NCI-H128 (cell line): ENCODE data around the gene MYMK.

Experiments used
- DNase-seq: peaks from one replicate; lab custom pipeline; 2025; ENCODE audit not compliant: unreplicated experiment; lab: John Stamatoyannopoulos, UW

The MYMK gene

GRCh38 chr9:133536080-133536479 lies 11.3 kb upstream of the MYMK start:
- no peak for DNase-seq

DNA sequence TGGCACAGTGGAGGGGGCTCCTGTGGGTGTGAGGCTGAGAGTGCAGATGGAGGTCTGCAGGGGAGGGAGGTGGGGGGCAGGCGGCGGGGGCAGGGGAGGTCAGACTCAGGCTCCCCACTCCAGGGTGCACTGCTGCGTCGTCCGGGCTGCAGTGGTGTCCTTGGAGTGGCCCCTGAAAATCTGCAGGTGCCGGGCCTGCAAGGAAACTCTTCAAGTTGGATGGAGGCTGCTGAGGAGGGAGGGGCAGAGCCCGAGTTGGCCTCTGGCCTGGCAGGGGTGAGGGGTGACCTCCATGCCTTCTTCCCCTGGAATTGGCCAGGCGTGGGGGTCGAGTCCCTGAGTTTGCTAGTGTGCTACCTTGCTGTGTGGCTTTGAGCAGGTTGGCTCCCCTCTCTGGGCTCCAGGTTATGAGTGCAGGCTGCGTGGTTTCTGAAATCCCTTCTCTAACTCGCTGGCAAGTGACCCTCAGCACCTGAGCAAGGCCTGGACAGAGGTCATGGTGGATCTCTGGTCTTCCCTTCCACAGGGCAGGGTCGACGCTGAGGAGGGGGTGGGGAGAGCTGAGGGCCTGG lies 10.6 kb upstream of the MYMK start:
- DNase-seq = no peak

DNA sequence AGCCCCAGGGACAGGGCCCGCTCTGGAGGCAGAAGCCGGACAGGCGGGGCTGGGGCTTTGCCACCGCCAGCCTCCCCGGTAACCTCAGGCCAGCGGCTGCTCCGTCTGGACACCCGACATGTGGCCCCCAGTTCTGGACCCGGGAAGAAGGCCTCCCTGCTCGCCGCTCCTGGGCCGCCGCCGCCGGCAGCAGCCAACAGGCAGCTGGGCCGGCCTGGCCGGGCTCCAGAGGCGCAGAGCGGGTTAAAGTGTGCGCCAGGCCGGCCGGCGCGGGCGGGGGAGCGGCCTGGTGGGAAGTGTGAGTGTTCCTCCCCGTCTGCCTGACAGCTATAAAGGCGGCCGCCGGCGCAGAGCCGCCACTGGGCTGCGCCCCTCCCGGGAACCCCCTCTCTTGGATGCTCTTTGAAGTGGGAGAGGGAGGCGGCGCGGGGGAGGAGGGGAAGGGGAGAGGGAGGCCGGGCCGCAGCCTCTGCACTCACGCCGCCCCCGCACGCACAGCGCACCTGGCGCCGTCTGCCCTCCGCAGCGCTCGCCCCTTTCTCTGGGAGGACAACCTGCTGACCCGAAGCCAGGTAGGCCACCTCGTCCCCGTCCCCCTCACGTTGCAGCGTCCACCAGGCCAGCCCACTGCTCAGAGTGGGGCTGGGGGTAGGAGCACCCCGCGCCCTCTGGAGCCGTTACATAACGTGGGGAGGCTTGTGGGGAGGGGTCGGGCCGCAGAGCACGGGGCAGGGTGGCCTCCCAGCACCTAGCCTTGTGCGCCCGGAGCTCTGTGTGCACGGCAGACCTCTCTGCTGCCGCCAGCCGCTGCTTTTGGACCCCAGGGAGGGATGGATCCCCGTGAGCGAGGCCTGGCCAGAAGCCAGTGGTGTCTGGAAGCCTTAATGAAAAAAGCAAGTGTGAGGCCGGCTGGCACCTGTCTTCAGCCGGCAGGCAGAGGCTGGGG lies 9.9 kb upstream of the MYMK start, which contains the start of gene ADAMTSL2:
TSS of gene ADAMTSL2 (plus strand) at position 359 of the 946 bp plus-strand sequence. CDS start 2,009 bp downstream, outside the sequence.
- DNase-seq = peak; percentile 44

- no peak for DNase-seq
These were observed 9.1 kb upstream of the MYMK start for GRCh38 chr9:133533857-133534256.

DNA sequence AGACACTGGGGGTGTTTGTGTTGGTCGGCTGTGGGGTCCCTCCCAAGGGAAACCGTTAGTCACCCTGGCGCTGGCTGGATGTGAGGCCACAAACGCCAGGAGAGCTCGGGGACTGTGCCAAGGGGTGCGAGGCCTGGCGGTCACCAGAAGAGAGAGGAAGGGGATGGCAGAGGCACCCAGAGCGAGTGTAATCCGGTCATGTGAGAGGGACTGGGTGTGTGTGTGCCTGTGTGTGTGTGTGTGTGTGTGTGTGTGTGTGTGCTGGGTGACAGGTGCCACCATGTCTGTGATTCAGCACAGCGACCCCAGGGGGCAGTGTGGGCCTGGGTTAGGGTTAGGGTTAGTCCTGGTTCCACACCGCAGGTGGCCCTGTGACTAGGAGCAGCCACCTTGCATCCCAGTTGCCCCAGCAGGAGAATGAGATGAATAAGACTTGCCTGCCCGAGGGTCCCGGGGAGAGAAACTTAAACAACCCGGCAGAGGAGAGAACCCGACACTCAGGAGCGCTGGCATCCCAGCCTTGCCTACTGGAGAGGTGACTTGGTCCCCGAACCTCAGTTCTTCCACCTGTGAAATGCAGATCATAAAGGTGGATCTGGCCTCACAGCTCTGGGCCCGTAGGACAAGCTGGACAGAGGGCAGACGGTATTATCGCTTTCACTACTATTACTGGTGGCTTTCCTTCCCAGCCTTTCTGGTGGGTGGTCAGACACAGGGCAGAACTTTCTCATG lies 8.3 kb upstream of the MYMK start:
- peak; percentile 13 for DNase-seq

- DNase-seq = no peak
These were observed 6.5 kb upstream of the MYMK start for GRCh38 chr9:133531293-133531692.

- no peak for DNase-seq
These were observed 5.1 kb upstream of the MYMK start for GRCh38 chr9:133529874-133530273.

- DNase-seq = no peak
These were observed 4.7 kb upstream of the MYMK start for GRCh38 chr9:133529457-133529856.

DNA sequence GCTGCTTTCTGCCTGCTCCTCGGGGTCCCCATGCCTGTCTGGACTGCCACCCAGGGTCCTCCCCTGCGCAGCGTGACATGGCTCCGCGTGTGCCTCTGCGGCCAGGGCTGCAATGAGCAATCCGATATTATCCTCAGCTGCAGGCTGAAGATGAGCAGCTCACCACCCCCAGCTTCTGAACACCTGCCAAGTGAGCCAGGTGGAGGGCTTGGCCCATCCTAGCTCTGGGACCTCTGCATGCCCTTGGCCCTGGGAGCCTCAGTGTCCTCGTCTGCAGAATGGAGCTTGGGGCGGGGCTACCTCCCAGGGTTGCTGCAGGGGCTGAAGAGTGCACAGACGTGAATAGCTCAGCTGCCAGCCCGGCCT lies 4.1 kb upstream of the MYMK start:
- DNase-seq = no peak

DNA sequence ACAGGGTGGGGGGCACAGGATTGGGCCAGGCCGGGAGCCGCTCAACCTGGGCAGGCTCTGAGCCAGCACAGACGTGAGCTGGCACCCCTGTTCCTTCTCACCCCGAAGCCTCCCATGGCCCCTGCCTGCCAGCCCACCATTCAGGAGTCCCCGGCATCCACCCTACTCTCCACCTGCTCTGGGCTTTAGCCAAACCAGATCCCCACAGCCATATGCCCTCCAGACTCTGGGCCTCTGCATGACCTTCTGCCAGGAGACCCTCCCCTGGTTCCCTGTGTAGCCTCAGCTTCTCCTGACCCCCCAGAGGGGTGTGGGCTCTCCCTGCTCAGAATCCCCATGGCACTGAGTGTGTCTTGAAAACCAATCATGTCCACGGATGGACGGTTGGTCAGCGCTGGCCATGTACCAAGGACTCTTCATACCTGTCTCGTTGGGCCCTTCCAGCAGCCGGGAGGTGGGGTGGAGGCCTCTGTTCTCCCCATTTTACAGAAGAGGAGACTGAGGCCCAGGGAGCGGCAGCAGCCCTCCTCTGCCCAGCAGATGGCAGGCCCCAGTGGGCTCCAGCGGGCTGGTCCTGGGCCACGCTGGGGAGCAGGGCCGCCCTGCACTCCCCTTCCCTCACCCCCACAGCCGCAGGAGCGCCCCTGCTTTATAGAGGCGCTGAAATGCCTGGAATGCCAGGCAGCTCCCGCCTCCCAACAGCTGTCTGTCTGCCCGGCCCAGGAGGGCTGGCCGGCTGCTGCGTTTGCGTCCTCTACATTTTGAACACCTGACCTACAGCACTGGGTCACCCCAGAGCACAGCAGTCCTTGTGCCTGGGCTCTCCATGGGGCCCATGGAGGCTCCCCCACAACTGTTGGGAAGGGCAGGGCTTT lies 3.5 kb upstream of the MYMK start:
- DNase-seq = no peak

DNA sequence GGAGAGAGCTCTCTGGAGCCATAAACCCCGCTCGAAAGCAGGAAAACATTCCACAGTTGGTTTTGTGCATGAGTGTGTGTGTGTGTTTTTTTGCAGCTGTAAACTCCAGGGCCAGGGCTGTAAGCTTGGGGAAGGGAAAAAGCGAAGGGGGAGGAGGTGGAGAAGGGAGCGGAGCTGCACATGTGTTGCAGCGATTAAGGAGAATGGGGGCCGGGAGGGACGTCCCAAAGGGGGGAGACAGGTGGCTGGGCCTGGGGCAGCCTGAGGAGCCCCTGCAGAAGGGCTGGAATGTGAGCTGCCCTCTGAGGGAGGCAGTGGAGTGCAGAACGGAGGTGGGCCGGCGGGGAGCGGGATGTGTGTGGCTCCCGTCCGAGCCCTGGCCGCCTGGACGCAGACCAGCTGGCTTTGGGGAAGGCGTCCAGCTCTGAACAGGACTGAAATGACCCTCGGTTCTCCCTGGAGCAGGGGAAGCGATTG lies 2.7 kb upstream of the MYMK start:
- no peak for DNase-seq

DNA sequence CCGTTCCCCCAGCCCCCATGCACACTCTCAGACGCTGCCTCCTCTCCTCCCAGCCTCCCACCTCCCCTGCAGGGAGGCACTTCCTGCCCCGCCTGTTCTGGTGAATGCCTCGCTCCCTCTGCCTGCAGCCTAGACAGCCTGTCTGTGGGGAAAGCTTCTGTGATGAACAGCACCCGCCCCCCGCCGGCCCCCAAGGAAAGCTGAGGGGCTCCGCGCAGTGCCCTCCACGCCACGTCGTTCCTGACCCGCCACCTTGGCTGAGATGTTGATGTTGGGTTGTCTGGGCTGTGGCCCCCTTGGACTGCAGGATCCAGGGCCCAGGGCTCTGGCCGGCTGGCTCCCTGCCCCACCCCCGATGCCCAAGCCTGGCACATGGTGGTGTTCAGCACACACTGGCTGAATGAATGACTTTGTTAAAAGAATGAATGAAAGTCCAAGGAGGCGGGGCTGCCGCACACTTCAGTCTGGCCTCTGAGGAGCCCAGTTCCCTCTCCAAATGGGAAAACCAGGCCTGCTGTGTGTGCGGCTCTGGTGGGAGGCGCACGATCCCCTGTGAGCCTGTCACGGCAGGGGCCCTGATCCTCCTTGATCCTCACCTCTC lies 2.1 kb upstream of the MYMK start:
- DNase-seq = no peak

DNA sequence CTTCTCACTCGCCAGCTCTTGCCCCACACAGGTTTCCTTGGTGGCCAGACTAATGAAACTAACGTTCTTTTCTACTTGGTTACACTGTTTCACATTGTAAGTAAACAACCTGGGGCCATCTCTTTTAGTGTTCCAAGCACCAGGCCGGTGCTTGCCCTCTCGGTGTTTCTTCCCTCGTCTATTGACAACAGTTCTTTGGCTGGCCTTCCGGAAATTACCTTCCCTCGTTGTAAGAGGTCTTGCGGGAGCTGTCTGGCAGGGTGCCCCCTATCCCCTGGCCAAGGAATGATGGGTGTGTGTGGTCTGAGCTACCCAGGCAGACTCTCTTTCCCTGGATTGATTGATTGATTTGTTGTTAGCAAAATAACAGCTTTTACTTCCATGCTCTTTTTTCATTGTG lies 918 bp upstream of the MYMK start:
- DNase-seq = no peak

DNA sequence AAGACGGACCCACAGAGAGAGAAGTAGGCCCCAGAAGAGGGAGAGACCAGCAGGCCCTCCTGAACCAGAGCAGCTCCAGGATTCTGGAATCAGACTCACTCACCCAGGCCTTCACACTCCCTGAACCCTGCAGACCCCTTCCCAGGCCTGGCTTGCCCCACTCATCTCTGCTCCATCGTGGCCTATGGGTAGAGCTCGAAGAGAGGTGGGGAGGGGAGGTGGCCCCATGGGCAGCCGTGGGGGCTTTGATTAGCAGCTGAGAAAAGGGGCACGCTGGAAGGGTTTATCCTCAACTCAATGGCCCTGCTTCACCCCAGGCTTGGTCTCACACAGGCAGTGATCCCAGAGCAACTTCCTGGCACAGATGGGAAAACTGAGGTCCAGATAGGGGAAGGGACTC lies 613 bp downstream of the MYMK start:
- no peak for DNase-seq

GRCh38 chr9:133523106-133523505 lies 1.7 kb downstream of the MYMK start:
- DNase-seq = no peak

DNA sequence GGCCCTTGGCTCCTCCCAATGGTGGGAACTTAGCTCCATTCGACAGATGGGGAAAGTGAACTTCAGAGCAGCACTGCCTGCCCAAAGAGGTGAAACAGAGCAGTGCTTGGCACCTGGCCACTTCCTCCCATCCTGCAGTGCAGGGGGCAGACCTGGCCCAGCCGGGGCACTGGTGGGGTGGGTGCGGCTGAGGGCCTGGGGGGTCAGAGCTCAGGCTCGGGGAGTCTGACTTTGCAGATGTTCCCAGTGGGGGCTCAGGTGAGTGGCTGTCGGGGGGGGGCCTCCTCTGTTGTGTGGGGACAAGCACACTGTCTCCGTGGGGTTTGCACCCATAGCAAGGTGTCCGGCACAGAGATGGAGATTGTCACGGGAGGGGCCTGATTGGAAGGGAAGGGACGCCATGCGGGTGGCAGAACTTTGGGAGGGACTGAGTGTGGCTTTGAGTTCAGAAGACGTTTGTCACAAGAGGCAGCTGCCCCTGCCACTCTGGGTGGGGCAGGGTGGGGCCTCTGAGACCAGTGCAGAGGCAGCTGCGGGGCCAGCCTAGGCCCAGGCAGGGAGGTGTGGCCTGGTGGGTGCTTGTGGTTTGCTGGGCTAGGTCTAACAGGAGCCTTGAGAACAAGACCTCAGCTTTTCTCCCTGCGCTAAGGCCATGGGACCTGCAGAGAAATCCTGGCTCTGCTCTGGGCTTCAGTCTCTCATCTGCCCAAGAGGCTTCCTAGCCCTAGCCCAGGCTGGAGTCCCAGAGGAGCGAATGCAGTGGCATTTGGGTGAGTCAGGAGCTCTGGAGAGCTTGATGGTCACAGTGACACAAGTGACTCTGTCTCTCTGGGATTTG lies 2.5 kb downstream of the MYMK start:
- no peak for DNase-seq

GRCh38 chr9:133521122-133522072 lies 3.4 kb downstream of the MYMK start:
- no peak for DNase-seq

DNA sequence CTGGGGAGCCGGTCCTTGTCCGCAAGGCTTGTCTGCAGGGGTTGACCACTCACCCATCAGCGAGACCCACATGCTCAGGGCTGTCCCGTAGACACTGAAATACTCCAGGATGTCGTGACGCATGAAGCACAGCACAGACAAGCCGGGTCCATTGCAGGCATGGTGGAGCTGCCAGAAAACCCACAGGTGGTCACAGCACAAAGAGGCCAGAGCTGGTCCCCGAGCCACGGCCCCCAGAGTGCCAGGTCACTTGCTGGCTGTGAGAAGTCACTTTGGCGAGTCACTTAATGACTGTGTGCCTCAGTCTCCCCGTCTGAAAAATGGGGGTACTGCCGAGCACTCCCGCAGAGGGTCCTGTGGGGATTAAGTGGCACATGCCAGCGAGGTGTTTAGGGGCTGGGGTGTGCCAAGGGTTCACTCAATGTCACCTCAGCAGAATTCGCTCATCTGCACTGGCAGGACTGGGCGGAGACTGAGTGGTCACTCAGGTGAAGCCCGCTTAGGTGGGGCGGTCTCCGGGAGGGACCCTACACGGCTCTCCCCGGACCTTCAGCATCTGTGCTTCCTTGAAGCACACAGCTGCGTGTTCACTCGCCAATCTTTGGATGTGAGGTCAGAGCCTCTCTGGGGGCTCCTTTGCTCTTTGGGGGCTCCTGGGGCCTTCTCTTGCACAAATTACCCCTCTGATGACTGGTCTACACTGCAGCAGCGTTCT lies 4.5 kb downstream of the MYMK start:
- DNase-seq = no peak
